Trophoblast cell (in vitro differentiated cells and primary cell): Measurements from ENCODE around the gene LCN9.

Experiments
- DNase-seq, 2 donors: peaks; one replicate each; pipeline ENCODE4 v3.0.0-alpha.2; 2016
- H2AFZ ChIP-seq: 2 replicates; pipeline ENCODE4 v1.6.1; 2013; ENCODE audit warnings: low read length, moderate library complexity, mild to moderate bottlenecking; ENCODE audit not compliant: insufficient read depth, poor library complexity
- H2AK5ac ChIP-seq: 2 replicates; pipeline ENCODE4 v1.6.1; 2013; ENCODE audit warnings: mild to moderate bottlenecking, low read length
- H2BK120ac ChIP-seq: 2 replicates; pipeline ENCODE4 v1.6.1; 2013; ENCODE audit warnings: low read length, mild to moderate bottlenecking, moderate library complexity; ENCODE audit not compliant: insufficient read depth, poor library complexity
- H2BK12ac ChIP-seq: 2 replicates; pipeline ENCODE4 v1.6.1; 2013; ENCODE audit warnings: mild to moderate bottlenecking, low read length, moderate library complexity
- H2BK5ac ChIP-seq: 2 replicates; pipeline ENCODE4 v1.6.1; 2013; ENCODE audit warnings: low read length, low read depth, moderate library complexity, mild to moderate bottlenecking; ENCODE audit not compliant: poor library complexity
- H3K14ac ChIP-seq: 2 replicates; pipeline ENCODE4 v1.6.1; 2013; ENCODE audit warnings: mild to moderate bottlenecking, low read length
- H3K18ac ChIP-seq: 2 replicates; pipeline ENCODE4 v1.6.1; 2013; ENCODE audit warnings: mild to moderate bottlenecking, low read length
- H3K23ac ChIP-seq: 2 replicates; pipeline ENCODE4 v1.6.1; 2013; ENCODE audit warnings: low read length
- H3K27ac ChIP-seq: 2 replicates; pipeline ENCODE4 v1.5.1; 2013; ENCODE audit warnings: low read depth, mild to moderate bottlenecking, inconsistent platforms, low read length, moderate library complexity
- H3K27me3 ChIP-seq: 2 replicates; pipeline ENCODE4 v1.6.1; 2013; ENCODE audit warnings: inconsistent platforms, mild to moderate bottlenecking, low read length, moderate library complexity; ENCODE audit not compliant: insufficient read depth
- H3K36me3 ChIP-seq, 2 experiments: 1 replicate in 1 of 2; 2 replicates in 1 of 2; pipeline ENCODE4 v1.6.1; 2013; ENCODE audit warnings: low read length in 2 of 2, mild to moderate bottlenecking in 2 of 2, moderate library complexity in 1 of 2; ENCODE audit not compliant: insufficient read depth in 2 of 2, control insufficient read depth in 1 of 2
- H3K4ac ChIP-seq: 2 replicates; pipeline ENCODE4 v1.6.1; 2013; ENCODE audit warnings: low read depth, mild to moderate bottlenecking, low read length, moderate library complexity
- H3K4me1 ChIP-seq, 2 experiments: 1 replicate in 1 of 2; 2 replicates in 1 of 2; pipeline ENCODE4 v1.6.1; 2013; ENCODE audit warnings: low read length in 2 of 2, mild to moderate bottlenecking in 2 of 2, moderate library complexity in 1 of 2; ENCODE audit not compliant: insufficient read depth in 2 of 2, control insufficient read depth in 1 of 2
- H3K4me2 ChIP-seq: 2 replicates; pipeline ENCODE4 v1.6.1; 2013; ENCODE audit warnings: inconsistent platforms, mild to moderate bottlenecking, low read length, moderate library complexity
- H3K4me3 ChIP-seq: 2 replicates; pipeline ENCODE4 v1.5.1; 2013; ENCODE audit warnings: mild to moderate bottlenecking, low read depth, low read length, inconsistent platforms
- H3K79me1 ChIP-seq: one replicate; pipeline ENCODE4 v1.6.1; 2013; ENCODE audit warnings: low read length
- H3K79me2 ChIP-seq: 2 replicates; pipeline ENCODE4 v1.6.1; 2013; ENCODE audit warnings: low read length, mild to moderate bottlenecking; ENCODE audit not compliant: control insufficient read depth, insufficient read depth, poor library complexity
- H3K9ac ChIP-seq: 2 replicates; pipeline ENCODE4 v1.6.1; 2013; ENCODE audit warnings: mild to moderate bottlenecking, low read length
- H3K9me3 ChIP-seq: 2 replicates; pipeline ENCODE4 v1.6.1; 2013; ENCODE audit warnings: low read depth, mild to moderate bottlenecking, control low read depth, inconsistent platforms, low read length; ENCODE audit not compliant: insufficient read depth
- H4K12ac ChIP-seq: 2 replicates; pipeline ENCODE4 v1.6.1; 2013; ENCODE audit warnings: low read depth, mild to moderate bottlenecking, low read length, moderate library complexity
- H4K8ac ChIP-seq: 2 replicates; pipeline ENCODE4 v1.6.1; 2013; ENCODE audit warnings: low read depth, mild to moderate bottlenecking, low read length, moderate library complexity
- H4K91ac ChIP-seq: one replicate; pipeline ENCODE4 v1.6.1; 2013; ENCODE audit warnings: low read depth, mild to moderate bottlenecking, low read length, moderate library complexity
- WGBS: extraction: QIAGEN DNeasy Blood & Tissue Kit; methylation state at CpG from one replicate; pipeline ENCODE4 v1.1.7; 2013; ENCODE audit warnings: missing lambda C conversion rate; ENCODE audit not compliant: insufficient read length, insufficient coverage; ENCODE audit errors: extremely low coverage; 5-methylcytosine and 5-hydroxymethylcytosine counted together

Gene LCN9

DNA sequence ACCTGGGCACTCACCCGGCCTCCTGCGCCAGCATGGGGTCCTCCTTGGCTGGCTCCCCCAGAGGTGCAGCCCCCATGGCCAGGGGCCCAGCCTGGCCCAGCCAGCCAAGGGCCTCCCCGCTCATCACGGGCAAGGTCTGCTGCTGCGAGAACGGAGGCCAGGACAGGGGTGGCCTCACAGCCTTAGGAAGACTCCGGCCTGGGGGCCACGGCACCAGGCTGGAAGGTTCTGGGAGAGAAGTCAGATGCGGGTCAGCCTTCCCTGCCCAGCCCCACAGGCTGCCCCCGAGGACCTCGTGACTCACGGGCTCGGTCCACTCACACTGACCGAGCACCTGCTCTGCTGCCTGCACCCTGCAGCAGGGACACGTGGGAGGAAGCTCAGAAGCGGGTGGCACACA lies 31.9 kb downstream of the LCN9 start:
- H3K4ac ChIP-seq, result no peak overlapping the region
- H3K79me1 ChIP-seq, result no peaks in the 10 kb centered on the region
- H3K36me3 ChIP-seq, result no peaks in the 10 kb centered on the region
- peak in 1 of 2 donors; percentile 22 for DNase-seq
- no peak overlapping the region for H2AK5ac ChIP-seq
- H2BK12ac ChIP-seq, result no peak overlapping the region
- no peak overlapping the region for H2AFZ ChIP-seq
- no peak overlapping the region for H4K91ac ChIP-seq
- H3K9ac ChIP-seq, result no peak overlapping the region
- H3K4me2 ChIP-seq, result no peak overlapping the region
- no peaks in the 10 kb centered on the region for H3K79me2 ChIP-seq
- no peak overlapping the region for H3K23ac ChIP-seq
- no peaks in the 10 kb centered on the region for H3K4me1 ChIP-seq
- no peak overlapping the region for H4K8ac ChIP-seq
- WGBS, result no CpG with 5 or more reads among the region's 16 CpGs
- H3K14ac ChIP-seq, result no peak overlapping the region
- no peak overlapping the region for H2BK120ac ChIP-seq
- H2BK5ac ChIP-seq, result no peak overlapping the region
- peaks cover 8% of the 10 kb centered on the region for H3K9me3 ChIP-seq
- H3K4me3 ChIP-seq, result no peak overlapping the region
- no peak overlapping the region for H4K12ac ChIP-seq
- H3K18ac ChIP-seq, result no peak overlapping the region
- no peak overlapping the region for H3K27ac ChIP-seq
- H3K27me3 ChIP-seq, result no peaks in the 10 kb centered on the region

DNA sequence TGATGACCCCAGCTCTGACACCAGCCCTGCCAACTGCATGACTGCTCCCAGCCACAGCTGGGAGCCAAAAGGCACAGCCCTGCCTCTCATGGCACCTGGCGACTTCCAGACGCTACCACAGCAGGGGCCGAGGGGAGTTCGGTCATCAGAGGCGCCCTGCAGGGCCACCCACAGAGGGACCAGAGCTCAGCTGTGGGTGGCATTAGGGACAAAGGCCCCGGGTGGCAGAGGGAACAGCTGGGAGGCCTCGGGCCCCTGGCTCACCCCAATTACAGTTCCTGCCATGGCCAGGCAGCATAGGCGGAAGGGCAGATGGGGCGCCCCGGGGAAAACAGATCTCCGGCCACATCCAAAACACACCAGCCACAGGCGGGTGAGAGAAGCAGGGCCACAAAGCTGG lies 32.5 kb downstream of the LCN9 start:
- Histone ChIP-seq H3K27me3 (no peaks in the 10 kb centered on the region), H4K8ac (no peak overlapping the region), H2BK5ac (no peak overlapping the region), H3K4me2 (no peak overlapping the region), H3K9me3 (peaks cover 8% of the 10 kb centered on the region), H3K4ac (no peak overlapping the region), H3K23ac (no peak overlapping the region), H4K91ac (no peak overlapping the region), H3K36me3 (no peaks in the 10 kb centered on the region), H4K12ac (no peak overlapping the region), H2AFZ (no peak overlapping the region), H3K4me1 (no peaks in the 10 kb centered on the region), H3K14ac (no peak overlapping the region), H3K4me3 (no peak overlapping the region), H2BK12ac (no peak overlapping the region), H2BK120ac (no peak overlapping the region), H3K9ac (no peak overlapping the region), H3K79me1 (no peaks in the 10 kb centered on the region), H3K27ac (no peak overlapping the region), H2AK5ac (no peak overlapping the region), H3K18ac (no peak overlapping the region), H3K79me2 (no peaks in the 10 kb centered on the region)
- WGBS, result no CpG with 5 or more reads among the region's 12 CpGs
- DNase-seq, result no peak

DNA sequence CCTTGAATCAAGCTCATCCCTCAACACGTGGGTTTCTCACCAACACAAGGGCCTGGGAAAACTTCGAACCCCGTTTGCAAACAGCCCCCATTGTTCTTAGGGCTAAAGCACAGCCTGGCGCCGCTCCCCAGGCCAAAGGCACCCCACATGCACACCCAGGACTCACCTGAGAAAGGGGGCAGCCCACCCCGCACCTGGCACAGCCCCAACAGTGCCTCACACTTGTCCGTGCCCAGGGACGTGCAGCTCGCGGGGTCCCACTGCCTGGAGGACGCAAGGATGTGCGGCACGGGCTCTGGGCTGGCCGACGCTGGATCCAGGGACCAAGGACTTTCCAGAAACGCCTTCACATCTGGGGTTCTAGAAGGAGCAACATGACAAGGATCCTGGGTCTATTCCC lies 33.3 kb downstream of the LCN9 start:
- H3K79me1 ChIP-seq, result no peaks in the 10 kb centered on the region
- no peak overlapping the region for H4K91ac ChIP-seq
- H3K36me3 ChIP-seq, result no peaks in the 10 kb centered on the region
- H3K23ac ChIP-seq, result no peak overlapping the region
- H2AFZ ChIP-seq, result no peak overlapping the region
- no peak overlapping the region for H3K4ac ChIP-seq
- H3K14ac ChIP-seq, result no peak overlapping the region
- no peak overlapping the region for H3K4me3 ChIP-seq
- no peak overlapping the region for H4K12ac ChIP-seq
- no peak overlapping the region for H3K18ac ChIP-seq
- no peaks in the 10 kb centered on the region for H3K79me2 ChIP-seq
- no peak overlapping the region for H2BK5ac ChIP-seq
- H3K9ac ChIP-seq, result no peak overlapping the region
- no peak overlapping the region for H2BK12ac ChIP-seq
- no peak overlapping the region for H3K4me2 ChIP-seq
- no CpG with 5 or more reads among the region's 16 CpGs for WGBS
- peaks cover 3% of the 10 kb centered on the region for H3K9me3 ChIP-seq
- H4K8ac ChIP-seq, result no peak overlapping the region
- no peaks in the 10 kb centered on the region for H3K4me1 ChIP-seq
- H3K27ac ChIP-seq, result no peak overlapping the region
- no peaks in the 10 kb centered on the region for H3K27me3 ChIP-seq
- H2BK120ac ChIP-seq, result no peak overlapping the region
- no peak for DNase-seq
- H2AK5ac ChIP-seq, result no peak overlapping the region

- H4K91ac ChIP-seq, result no peak overlapping the region
- H2BK120ac ChIP-seq, result no peak overlapping the region
- WGBS, result no CpG with 5 or more reads among the region's 15 CpGs
- no peak overlapping the region for H2AFZ ChIP-seq
- no peaks in the 10 kb centered on the region for H3K79me2 ChIP-seq
- H3K4ac ChIP-seq, result no peak overlapping the region
- H3K79me1 ChIP-seq, result no peaks in the 10 kb centered on the region
- no peak overlapping the region for H3K18ac ChIP-seq
- H3K14ac ChIP-seq, result no peak overlapping the region
- H3K4me3 ChIP-seq, result no peak overlapping the region
- no peak overlapping the region for H2BK5ac ChIP-seq
- no peak overlapping the region for H3K4me2 ChIP-seq
- H4K12ac ChIP-seq, result no peak overlapping the region
- peaks cover 2% of the 10 kb centered on the region for H3K9me3 ChIP-seq
- H3K27me3 ChIP-seq, result no peaks in the 10 kb centered on the region
- no peak for DNase-seq
- peaks cover 2 to 4% of the 10 kb centered on the region in 2 experiments for H3K4me1 ChIP-seq
- no peak overlapping the region for H2AK5ac ChIP-seq
- H3K23ac ChIP-seq, result no peak overlapping the region
- no peak overlapping the region for H2BK12ac ChIP-seq
- H3K27ac ChIP-seq, result no peak overlapping the region
- H3K36me3 ChIP-seq, result no peaks in the 10 kb centered on the region
- H3K9ac ChIP-seq, result no peak overlapping the region
- no peak overlapping the region for H4K8ac ChIP-seq
Observed at GRCh38 chr9:135697226-135697625, 34.1 kb downstream of the LCN9 start.
